Measurements from ENCODE around the gene KLRG1.

GRCh38 chr12:8946733-8947132, 42.6 kb upstream of the KLRG1 start:
- TF ChIP-seq, protein P1, sequence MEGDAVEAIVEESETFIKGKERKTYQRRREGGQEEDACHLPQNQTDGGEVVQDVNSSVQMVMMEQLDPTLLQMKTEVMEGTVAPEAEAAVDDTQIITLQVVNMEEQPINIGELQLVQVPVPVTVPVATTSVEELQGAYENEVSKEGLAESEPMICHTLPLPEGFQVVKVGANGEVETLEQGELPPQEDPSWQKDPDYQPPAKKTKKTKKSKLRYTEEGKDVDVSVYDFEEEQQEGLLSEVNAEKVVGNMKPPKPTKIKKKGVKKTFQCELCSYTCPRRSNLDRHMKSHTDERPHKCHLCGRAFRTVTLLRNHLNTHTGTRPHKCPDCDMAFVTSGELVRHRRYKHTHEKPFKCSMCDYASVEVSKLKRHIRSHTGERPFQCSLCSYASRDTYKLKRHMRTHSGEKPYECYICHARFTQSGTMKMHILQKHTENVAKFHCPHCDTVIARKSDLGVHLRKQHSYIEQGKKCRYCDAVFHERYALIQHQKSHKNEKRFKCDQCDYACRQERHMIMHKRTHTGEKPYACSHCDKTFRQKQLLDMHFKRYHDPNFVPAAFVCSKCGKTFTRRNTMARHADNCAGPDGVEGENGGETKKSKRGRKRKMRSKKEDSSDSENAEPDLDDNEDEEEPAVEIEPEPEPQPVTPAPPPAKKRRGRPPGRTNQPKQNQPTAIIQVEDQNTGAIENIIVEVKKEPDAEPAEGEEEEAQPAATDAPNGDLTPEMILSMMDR (IDR thresholded peaks at IDR 0.05): no peak
- no peak for TF ChIP-seq POLR2A (IDR thresholded peaks at IDR 0.05)

All from body of pancreas (tissue), 4 donors.